A673 (cell line): ENCODE measurements around the gene EIF3L.

Experiments used
- EZH2 ChIP-seq: fragments of 200-600 bp; sonication (generic); IDR thresholded peaks from 2 replicates; pipeline ENCODE4 v1.6.1; 2017; ENCODE audit warnings: borderline replicate concordance, low read depth, mild to moderate bottlenecking, mixed read lengths, antibody characterized with exemption, low read length; ENCODE audit not compliant: poor library complexity, severe bottlenecking
- TF ChIP-seq, protein P1 (sequence below): fragments of 300-800, 200-600 bp; sonication (generic); conservative IDR thresholded peaks from 2 replicates; pipeline ENCODE4 v1.5.1; 2017; ENCODE audit warnings: low read depth, mild to moderate bottlenecking, antibody characterized with exemption, low read length, moderate library complexity, mixed read lengths

DNA sequence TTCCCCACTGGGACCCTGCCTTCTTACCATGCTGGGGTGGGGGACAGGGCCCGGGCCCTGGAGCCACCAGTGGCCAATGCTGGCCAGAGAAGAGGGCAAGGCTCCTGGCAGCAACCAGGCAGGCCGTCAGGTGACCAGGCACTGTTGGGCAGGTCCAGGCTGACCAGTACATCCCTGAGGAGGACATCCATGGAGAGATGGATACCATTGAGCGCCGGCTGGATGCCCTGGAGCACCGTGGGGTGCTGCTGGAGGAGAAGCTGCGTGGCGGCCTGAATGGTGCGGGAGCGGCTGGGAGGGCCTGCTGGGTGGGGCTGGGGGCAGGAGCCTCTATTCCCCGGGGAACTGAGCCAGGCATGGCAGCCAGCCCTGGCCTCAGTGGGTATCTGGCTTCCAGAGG, 83.2 kb downstream of the EIF3L start:
- TF ChIP-seq, protein P1, sequence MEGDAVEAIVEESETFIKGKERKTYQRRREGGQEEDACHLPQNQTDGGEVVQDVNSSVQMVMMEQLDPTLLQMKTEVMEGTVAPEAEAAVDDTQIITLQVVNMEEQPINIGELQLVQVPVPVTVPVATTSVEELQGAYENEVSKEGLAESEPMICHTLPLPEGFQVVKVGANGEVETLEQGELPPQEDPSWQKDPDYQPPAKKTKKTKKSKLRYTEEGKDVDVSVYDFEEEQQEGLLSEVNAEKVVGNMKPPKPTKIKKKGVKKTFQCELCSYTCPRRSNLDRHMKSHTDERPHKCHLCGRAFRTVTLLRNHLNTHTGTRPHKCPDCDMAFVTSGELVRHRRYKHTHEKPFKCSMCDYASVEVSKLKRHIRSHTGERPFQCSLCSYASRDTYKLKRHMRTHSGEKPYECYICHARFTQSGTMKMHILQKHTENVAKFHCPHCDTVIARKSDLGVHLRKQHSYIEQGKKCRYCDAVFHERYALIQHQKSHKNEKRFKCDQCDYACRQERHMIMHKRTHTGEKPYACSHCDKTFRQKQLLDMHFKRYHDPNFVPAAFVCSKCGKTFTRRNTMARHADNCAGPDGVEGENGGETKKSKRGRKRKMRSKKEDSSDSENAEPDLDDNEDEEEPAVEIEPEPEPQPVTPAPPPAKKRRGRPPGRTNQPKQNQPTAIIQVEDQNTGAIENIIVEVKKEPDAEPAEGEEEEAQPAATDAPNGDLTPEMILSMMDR = no peak
- no peak for TF ChIP-seq EZH2
